Measurements from ENCODE around the gene CNTNAP4.

- no peak for TF ChIP-seq CTCF (IDR thresholded peaks at IDR 0.05)
- TF ChIP-seq EP300 (IDR thresholded peaks at IDR 0.05; ENCODE audit: low read depth): no peak
Measured at GRCh38 chr16:76360404-76360803, 83.2 kb downstream of the CNTNAP4 start.
